HEK293T (cell line): ENCODE measurements around the gene CKMT2.

Experiments
- ELF4 ChIP-seq: fragments of 450-650 bp; IDR thresholded peaks from 2 replicates; pipeline ENCODE4 v1.6.1; 2017; ENCODE audit warnings: antibody characterized with exemption
- FOXA1 ChIP-seq: fragments of 450-650 bp; IDR thresholded peaks from 2 replicates; pipeline ENCODE4 v1.6.1; 2016; ENCODE audit warnings: mild to moderate bottlenecking
- FOXK2 ChIP-seq: fragments of 450-650 bp; IDR thresholded peaks from 2 replicates; pipeline ENCODE4 v1.6.1; 2016; ENCODE audit warnings: mild to moderate bottlenecking
- NFRKB ChIP-seq: fragments of 450-650 bp; IDR thresholded peaks from 2 replicates; pipeline ENCODE4 v1.6.1; 2016; ENCODE audit warnings: mild to moderate bottlenecking, moderate library complexity
- PKNOX1 ChIP-seq: fragments of 450-650 bp; IDR thresholded peaks from 2 replicates; pipeline ENCODE4 v1.6.1; 2016
- SP1 ChIP-seq: fragments of 450-650 bp; IDR thresholded peaks from 2 replicates; pipeline ENCODE4 v1.6.1; 2017
- ZNF384 ChIP-seq: fragments of 450-650 bp; IDR thresholded peaks from 2 replicates; pipeline ENCODE4 v1.6.1; 2016

GRCh38 chr5:81194633-81195334 is 38.3 kb upstream of the CKMT2 start:
- TF ChIP-seq SP1 (no peak), PKNOX1 (no peak), NFRKB (no peak), FOXK2 (no peak), ZNF384 (no peak), FOXA1 (no peak), ELF4 (no peak)
